HG02870 (cell line): ENCODE measurements around the gene KAT7.

Experiments
- ATAC-seq: cut with Tn5 transposase; IDR thresholded peaks from one replicate; pipeline ENCODE4 v1.9.1; 2021; ENCODE audit warnings: mild to moderate bottlenecking, moderate library complexity; ENCODE audit not compliant: unreplicated experiment

The KAT7 gene

DNA sequence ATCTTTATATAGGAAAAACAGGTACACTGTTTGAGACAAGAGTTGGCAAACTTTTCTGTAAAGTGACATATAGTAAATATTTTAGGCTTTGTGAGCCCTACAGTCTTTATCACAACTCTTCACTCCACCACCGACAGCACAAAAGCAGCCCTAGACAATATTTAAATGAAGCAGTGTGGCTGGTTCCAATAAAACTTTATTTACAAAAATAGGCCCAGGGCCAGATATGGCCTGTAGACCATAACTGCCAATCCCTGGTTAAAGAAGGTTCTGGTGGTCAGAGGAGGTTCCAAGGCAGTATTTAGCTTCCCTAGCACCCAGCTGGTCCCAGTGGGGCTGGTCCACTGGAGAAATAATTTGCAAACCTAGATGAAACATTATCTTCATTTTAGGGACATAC lies 28.2 kb upstream of the KAT7 start:
- no peak for ATAC-seq

DNA sequence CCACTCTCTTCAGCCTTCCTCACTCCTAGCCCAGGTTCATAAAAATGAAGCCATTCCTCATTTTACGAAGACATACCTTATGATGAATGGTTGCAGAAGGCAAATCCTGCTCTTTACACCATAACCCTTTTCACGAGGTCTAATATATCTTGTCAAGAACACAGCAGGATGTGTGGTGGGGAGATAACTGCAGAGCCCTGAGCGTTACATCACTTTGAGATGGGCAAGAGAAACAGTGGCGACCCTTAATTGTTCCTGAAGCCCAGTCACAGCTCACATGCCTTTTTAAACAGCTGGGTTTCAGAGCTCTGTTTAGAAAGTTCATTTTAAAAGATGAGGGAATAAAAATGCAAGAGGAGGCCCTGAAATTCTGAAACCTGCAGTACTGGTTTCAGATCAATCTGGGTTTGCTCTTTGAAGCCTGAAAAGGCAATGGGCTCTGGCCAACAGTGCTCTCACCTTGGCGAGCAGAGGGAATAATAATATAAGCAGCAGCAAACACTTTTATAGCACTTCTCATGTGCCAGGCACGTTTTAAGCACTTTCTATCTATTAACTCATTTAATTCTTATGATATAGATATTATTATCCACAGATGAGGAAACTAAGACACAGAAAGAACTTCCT lies 27.4 kb upstream of the KAT7 start:
- ATAC-seq: no peak

DNA sequence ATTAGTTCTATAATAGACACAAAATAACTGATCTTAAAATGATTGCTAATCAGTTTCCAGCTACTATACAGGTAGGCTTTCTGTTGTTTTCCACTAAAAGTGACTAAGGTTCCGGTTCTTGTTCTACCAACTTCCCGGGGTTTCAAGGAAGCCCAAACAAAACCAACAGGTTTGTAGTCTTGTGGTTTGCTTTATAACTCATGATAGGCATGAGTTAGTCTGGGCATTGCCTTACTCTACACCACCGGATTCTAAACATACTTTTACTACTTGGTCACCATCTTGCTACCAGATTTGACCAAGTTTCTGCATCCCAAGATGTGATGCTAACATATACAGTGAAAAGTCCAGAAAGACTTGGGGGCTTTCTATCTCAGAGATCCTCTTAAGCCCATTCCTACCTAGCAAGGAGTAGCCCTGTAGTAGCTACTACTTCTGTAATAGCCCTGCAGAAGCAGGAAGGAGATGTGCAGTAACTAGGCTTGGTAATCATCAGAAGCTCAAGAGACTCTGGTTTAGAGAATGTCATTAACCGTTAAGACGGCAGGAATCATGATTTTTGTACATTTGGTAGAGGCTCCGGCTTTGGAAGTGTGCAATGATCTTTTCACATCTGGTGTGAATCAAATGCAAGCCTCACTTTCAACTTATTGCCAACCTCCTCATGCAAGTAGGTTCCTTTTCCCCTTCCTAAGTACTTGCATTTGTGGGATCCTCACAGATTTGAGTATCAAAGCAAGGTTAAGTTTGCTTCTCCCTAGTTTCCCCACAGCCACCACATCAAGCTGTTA lies 26.1 kb upstream of the KAT7 start:
- ATAC-seq: no peak

DNA sequence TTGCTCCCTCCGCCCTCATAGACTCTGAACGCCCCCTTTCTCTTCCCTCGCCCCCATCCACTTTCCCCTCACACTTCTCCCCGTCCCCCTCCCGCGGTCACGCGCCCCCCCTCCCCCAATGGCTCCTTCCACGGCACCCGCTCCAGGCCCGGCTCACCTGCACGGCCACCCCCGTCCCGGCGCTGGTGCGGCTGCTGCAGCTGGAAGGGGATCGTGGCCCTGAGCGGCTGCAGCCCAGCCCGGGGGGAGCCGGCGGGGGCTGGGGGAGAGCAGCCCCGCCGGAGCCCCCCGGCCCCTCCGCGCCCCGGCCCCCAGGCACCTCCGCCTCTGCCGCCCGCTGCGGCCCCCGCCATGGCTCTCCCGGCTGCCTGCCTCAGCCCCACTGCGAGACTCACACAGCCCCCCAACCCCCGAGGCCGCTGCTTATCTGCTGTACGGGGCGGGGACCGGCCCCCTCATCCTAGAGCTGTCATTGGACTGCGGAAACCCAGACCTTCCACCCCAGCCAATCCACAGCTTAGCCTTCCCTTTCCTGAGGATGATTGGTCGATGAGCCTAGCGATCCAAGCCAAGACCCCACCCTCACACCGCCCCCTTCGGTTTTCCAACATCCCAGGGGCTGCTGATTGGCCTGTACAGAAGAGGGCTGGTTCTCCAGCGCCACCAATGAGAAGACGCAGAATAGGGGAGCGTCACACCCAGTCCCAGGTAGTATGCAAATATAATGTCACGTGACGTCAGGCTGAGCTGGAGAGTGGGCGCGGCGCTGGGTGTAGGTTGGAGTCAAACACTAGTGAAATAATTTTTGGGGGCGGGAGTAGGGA lies 24.5 kb upstream of the KAT7 start, which contains the start of gene FAM117A:
Gene FAM117A (minus strand): TSS at position 397 of the 824 bp plus-strand sequence. CDS start 44 bp downstream, at position 353.
- ATAC-seq: peak; percentile 96

DNA sequence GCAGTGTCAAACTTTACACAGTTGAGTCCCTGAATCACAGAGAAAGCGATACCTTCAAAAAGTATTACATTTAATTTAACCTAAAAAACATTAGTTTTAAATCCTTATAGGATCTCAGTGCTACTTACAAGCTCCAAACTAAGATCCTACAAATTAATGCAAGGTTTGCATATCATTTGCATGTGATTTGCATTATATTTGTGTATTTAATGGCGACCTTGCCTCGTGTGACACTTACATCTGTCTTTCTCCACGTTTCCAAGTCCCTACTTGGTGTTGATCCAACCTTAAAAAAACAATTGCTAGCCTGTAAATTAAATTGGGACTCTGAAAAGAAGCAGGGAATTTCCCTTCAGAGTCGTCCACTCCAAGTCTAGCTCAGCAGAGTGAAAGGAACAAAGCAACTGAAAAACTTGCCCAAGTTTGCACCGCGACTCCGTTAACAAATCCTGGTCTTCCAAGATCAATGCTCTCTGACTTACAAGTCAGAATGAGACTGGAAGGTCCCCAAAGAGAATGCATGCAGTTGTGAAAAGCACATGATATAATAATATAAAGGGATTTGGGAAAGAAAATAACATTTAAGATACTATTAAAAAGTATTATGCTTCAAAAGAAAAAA lies 23.8 kb upstream of the KAT7 start:
- ATAC-seq: no peak

DNA sequence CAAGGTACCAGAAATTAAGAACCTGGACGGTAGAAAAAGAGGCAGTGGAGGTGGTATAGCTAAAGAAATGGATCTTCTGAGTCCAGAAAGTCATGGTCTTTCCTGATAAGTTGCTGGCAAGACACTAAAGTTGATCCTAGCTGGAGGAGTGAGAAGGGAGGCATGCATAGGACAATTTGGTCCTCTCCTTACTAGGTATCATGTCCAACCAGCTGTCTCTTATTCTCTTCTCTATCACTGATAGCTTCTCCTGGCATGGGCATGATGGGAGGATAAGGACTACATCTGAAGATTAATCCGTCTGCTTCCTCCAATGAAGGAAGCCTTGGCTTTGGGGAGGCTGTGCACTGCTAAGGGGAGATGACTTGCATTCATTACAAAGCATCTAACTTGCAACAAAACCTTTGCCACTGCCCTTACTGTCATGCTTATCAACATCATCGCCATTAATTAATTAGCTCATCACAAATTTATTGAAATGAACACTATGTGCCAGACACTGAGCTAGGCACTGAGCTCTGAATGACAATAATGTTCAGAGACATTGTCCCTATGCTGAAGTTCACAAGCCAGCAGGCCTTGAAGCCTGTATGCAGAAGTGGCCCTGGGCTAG lies 21.5 kb upstream of the KAT7 start:
- ATAC-seq: no peak

DNA sequence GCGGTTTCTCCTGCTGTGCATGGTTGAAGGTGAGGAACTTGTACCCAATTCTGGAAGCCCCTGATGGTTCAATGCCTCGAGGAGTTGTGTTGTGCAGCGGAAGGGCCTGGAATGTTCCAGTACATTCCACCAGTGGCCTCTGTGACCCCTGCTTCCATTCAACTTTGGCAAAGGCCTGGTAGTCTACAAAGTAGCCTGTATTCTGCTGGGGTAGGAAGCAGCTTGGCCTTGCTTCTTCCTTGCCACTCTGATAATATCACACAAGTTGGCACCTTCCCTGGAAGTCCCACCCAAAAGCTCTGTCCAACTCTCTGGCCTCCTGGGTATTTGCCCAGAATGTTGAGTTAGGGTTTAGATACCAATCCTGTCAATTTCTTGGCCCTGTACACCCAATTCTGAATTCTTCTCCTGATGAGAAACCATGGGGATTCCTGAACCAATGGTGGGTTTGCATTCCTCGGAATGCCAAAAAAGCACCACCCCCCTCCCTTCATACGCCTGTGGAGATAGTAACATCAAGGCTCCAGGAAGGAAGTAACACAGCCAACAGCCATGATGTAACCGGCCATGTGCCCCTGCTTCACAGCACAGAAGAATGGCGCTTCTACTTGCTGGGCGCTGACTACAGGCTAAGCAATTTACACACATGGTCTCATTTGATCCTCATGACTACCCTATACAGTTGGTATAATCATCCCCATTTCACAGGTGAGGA lies 12.8 kb upstream of the KAT7 start:
- ATAC-seq: no peak

DNA sequence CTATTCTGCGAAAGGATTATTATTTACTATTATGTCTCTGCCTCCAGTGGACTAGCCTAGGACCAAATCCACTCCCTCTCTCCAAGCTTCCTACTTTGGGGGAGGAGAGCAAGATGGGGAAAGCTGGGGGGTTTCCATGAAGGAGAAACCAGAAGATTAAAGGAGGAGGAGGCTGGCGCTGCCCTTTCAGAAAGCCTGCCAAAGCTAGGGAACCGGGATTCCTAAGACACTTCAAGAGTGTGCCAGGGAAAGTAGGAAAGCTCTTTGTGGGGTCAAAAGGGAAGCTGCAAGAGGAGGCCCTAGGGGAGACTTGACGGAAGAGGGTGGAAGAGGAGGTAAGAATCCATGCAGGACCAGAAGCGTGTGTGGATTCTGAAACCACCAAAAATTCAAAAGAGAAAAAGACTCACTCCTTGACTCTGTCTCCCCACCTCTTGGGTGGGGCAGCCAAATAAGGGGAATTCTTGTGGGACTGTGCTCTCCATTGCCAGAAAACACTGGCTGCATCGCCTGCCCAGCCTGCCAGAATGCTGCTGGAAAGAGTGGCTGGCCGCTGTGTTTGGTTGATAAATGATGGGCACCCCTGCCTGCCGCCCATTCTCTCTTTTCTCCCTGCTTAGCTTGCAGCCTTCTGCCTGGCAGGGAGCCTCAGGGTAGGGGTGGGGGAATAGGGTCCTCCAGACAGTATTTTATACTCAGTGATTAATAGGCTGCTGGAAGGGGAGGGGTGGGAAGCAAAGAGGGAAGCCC lies 11.8 kb upstream of the KAT7 start:
- ATAC-seq: no peak

DNA sequence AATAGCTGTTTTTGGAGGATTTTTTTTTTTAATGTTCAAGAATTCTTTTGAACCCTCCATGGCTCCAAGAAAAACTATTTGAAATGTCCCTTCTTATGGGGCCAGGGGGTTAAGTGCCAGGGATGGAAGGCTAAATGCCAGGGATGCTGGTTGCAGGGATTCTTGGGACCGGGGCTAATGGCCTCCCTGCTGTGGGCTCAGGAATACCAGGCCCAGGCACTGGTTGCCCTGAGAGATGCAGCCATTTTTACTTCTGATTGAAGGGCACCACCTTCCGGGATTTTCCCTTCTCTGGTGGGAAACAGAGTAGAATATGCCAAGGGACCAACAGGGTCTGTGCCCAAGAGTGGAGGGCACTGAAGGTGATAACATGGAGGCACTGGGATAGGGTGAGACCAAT lies 10.9 kb upstream of the KAT7 start:
- no peak for ATAC-seq

DNA sequence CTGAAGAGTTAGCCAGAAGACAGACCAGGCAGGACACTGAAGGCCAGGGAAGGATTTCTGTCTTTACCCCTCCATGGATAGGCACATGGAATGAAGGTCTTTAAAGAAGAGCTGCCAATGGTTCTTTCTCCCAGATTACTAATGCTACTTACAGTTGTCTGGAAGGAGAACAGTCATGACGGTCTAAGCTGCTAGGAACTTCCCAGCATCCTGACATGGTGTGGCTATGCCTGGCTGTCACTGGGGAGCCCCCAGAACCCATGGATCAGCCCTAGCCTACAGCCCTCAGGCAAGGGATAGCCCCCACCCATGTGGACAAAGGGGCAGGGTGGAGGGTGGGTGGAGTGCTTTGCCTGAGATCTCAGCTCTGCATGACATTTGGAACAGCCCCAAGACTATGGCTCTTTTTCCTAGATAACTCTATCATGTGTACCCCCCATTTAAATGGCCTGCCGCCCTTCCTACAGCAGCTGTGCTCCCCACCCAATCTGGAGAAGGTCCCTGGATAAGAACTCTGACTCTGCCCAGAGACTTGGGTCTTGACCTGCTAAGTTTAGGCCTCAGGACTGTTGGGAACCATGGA lies 9.2 kb upstream of the KAT7 start:
- ATAC-seq: no peak

DNA sequence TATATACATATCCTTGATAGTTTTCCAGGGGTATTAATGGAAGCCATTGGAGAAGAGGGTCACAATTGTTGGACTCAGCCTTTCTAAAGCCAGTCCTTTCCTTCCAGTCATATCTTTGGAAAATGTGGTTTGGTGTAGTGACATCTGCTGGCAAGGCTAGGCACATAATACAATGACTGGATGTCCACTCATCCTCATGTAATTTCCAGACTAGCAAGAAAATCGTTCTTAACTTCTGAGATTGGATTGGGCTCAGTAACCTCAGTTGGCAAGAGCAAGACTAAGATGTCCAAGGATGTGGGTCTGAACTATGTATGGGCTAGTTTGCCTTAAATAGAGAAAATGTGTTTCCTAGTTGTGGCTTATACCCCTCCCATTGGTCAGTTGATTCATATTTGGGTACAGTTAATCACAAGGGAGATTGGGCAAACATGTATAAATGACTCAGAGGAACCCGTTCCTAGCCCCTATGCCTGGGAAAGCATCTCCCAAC lies 8.7 kb upstream of the KAT7 start:
- ATAC-seq: no peak

DNA sequence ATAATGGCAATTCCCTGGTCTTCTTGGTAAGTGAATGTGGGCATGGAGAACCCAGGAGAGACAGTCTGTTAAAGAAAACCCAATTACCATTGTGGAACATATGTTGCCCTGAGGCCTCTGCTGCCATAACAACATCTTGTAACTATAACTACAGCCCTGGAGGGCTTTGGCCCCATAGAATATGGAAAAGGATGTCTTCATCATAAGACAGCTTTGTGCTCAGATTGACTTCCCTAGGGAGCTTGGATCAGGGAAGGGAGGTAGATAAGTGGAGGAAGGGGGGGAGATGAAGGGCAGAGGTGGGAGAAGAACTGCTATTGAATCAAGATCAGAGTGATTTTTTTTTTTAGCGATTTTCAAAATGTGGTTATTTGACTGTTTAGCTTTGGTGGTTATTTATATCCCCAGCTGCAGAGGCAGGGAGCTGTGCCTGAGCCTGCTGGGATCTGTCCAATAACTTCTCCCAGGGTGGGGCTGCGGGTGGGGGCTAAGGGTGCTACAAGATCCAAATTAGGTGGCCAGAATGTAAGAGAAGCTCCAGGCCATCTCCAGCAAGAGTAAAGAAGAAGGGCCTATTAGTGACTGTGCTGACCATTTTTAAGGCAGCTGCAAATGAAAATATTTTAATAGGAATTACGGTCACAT lies 5.3 kb upstream of the KAT7 start:
- no peak for ATAC-seq

DNA sequence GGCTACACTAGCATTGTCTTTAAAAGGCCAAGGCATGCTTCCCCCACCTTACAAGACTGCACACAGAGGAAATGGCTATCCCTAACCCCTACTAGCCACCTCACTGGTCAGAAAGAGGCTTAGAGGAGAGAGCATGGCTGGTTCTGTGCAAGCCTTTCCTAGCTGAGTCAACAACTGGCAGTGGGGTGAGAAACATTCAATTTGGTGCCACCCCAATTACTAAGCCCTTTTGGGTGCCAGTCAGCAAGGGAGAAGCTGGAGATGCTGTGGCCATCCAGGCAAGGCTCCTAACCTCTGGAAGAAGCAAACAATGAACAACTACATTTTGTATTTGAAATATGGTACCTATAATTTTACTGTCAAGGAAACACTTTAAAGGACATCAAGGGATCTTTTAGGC lies 4.7 kb upstream of the KAT7 start:
- ATAC-seq: no peak

DNA sequence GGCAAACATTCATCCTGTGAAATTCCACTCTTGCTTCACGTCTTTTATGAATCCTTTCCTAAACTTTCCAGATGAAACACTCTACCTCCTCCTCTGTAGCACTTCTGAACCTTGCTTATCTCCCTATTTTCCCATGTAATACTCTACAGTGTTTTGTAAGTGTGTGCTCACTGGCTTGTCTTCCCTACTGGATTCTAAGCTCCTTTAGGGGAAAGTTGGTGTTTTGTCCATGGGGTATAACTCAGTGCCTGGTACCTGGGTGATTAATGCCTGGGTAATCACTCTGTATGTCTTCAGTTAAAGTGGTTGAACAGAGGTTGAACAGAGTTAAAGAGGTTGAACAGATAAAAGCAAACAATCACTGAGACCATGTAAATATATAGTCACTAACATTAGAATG lies 3.8 kb upstream of the KAT7 start:
- ATAC-seq: no peak

DNA sequence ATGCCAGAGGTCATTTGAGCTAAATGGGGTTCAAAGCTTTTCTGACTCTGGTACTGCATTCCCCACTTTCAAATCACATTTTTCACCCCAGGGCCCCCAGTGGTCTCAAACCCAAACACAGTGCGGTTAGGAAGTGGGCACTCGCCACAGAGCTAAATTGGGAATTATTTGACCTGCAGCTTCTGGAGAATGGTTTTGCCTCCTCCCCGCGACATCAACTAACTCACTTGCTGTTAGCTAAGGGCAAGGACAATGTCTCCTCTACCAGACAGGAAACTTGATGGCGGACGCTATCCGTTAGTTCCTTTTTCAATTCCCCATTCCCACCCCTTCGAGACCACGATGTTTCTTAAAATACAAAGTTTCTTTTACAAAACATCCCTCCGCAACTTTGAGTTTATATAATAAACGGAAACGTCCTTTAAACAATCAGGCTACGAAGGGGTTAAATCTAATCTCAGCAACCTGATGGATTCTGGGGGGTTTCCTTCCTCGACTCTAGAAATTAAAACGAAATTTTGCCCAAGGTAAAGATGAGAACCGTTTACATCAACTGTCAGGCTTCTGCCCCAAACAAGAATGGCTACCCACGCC lies 500 bp upstream of the KAT7 start:
- no peak for ATAC-seq

DNA sequence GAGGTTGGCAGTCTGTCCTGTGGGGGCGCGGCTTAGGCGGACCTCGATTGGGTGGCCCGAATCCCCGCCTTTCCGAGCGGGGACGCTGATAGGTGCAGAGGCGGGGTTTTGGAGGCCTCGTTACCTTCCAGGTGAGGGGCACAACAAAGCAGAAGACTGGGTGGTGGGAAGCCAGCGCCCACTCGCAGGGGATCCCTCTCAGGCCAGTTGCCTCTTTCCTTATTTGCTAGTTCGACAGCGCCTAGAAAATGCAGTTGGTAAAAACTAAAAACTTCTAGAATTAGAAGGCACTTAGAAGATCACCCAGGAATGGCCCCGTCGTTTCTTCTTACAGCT lies 730 bp downstream of the KAT7 start:
- ATAC-seq: no peak

DNA sequence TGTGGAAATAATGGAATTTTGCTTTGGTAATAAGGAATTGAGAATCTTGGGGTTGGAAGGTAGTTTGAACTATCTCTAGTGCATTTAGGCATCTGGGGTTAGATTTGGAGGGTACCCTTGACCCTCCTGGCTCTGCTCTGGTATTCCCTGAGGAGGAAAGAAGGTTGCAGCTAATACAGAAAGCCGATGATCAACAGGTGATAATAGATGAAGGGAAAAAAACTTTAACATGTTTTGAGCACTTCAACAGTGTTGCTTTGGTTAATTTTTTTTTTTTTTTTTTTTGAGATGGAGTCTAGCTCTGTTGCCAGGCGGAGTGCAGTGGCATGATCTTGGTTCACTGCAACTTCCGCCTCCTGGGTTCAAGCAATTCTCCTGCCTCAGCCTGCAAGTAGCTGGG lies 4.8 kb downstream of the KAT7 start:
- no peak for ATAC-seq

DNA sequence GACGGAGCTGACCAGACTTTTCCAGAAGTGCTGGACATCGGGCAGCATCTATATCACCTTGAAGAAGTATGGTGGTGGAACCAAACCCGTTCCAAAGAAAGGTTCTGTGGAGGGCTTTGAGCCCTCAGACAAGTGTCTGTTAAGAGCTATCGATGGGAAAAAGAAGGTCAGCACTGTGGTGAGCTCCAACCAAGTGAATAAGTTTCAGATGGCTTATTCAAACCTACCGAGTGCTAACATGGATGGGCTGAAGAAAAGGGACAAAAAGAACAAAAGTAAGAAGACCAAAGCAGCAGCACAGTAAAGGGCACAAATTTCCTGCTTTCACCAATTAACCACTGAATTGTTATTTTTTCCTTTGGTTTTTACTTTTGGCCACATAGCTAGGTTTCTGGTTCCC lies 6.9 kb downstream of the KAT7 start:
- no peak for ATAC-seq
